ENCODE measurements around the gene PCYT1B. TPM values are rescaled to one million over a fixed set of nuclear protein-coding genes. Genes with fewer than 3 reads are reported as not detected.

PCYT1B gene

DNA sequence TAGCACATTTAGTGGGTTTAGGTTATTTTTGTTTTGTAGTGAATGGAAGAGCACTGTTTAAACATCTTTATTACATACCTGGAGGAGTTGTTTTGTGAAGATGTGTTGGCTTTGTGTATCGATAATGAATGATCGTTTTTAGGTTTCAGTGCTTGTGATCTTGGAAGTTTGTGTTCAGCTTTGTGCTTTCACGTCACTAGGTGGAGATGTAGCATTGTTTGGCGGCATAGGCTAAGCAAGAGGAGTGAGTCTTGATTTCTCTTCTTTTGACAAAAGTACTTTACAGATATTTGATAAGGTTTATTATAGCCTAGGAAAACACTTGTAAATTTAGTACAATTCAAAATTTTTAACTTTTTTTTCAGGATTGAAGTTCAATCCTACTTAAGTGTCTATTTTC lies 131.7 kb downstream of the PCYT1B start:
- Histone ChIP-seq H2BK120ac (ENCODE audit: low read depth, low read length) (no peak overlapping the region), H3K4me3 (ENCODE audit: low read length in 2 of 2) (no peak overlapping the region), H3K4me2 (ENCODE audit: insufficient read depth, low read length, poor library complexity, severe bottlenecking) (no peak overlapping the region), H3K27ac (replicated peaks; ENCODE audit: low read length) (no peak overlapping the region), H3K23ac (ENCODE audit: low read depth, low read length, poor library complexity) (no peak overlapping the region), H3K9me3 (replicated peaks in 1 of 2; ENCODE audit: control insufficient read depth in 2 of 2, insufficient read depth in 1 of 2, low read depth in 1 of 2, low read length in 2 of 2) (no peaks in the 10 kb centered on the region), H3K4ac (ENCODE audit: low read length) (no peak overlapping the region), H2BK12ac (ENCODE audit: low read length) (no peak overlapping the region), H3K18ac (ENCODE audit: low read length) (no peak overlapping the region), H2AFZ (ENCODE audit: low read length) (no peak overlapping the region), H3K4me1 (ENCODE audit: control insufficient read depth in 2 of 2, insufficient read depth in 1 of 2, low read depth in 1 of 2, low read length in 2 of 2) (no peaks in the 10 kb centered on the region), H4K8ac (ENCODE audit: low read depth, low read length) (no peak overlapping the region), H2BK5ac (ENCODE audit: low read length) (no peak overlapping the region), H2BK15ac (ENCODE audit: low read length) (no peak overlapping the region), H3K14ac (ENCODE audit: low read length) (no peak overlapping the region), H3K36me3 (replicated peaks in 1 of 2; ENCODE audit: control insufficient read depth in 2 of 2, insufficient read depth in 2 of 2, low read length in 2 of 2) (peaks cover 0 to 3% of the 10 kb centered on the region in 2 donors), H3K9ac (ENCODE audit: low read depth, low read length, poor library complexity) (no peak overlapping the region), H2AK5ac (ENCODE audit: low read depth, low read length) (no peak overlapping the region), H3K27me3 (ENCODE audit: control insufficient read depth in 3 of 3, insufficient read depth in 3 of 3, low read depth in 1 of 3, low read length in 3 of 3) (no peaks in the 10 kb centered on the region), H3K79me1 (ENCODE audit: low read depth, low read length) (no peaks in the 10 kb centered on the region), H4K91ac (ENCODE audit: low read depth, low read length, poor library complexity) (no peak overlapping the region)
- WGBS, 2 donors (ENCODE audit: extremely low coverage in 2 of 2, insufficient read length in 2 of 2, insufficient replicate concordance in 1 of 2), result no CpG with 5 or more reads among the region's 4 CpGs
- DNase-seq (ENCODE audit: low spot score), result no peak

DNA sequence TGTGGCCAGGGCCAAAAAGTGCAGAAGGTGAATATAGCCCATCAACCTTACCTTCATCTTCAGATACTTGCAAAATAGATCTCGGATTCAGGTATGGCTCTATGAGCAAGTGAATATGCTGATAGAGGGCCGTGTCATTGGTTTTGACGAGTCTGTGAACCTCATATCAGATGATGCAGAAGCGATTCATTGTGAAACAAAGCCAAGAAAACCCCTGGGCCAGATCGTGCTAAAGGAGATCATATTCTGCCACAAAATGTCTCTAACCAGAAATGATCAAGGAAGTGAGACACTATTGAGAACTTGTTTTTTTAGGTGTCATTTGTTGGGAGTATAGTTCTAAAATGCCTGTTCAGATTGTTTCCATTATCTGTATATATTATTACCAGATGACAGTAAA lies 133.7 kb downstream of the PCYT1B start:
- no peak overlapping the region for H2AFZ ChIP-seq (ENCODE audit: low read length)
- no peak overlapping the region for H3K9ac ChIP-seq (ENCODE audit: low read depth, low read length, poor library complexity)
- no peak overlapping the region for H2BK120ac ChIP-seq (ENCODE audit: low read depth, low read length)
- H3K36me3 ChIP-seq (replicated peaks in 1 of 2; ENCODE audit: control insufficient read depth in 2 of 2, insufficient read depth in 2 of 2, low read length in 2 of 2), result no peaks in the 10 kb centered on the region
- no peaks in the 10 kb centered on the region for H3K4me1 ChIP-seq (ENCODE audit: control insufficient read depth in 2 of 2, insufficient read depth in 1 of 2, low read depth in 1 of 2, low read length in 2 of 2)
- H3K4me2 ChIP-seq (ENCODE audit: insufficient read depth, low read length, poor library complexity, severe bottlenecking), result no peak overlapping the region
- no peak overlapping the region for H2BK15ac ChIP-seq (ENCODE audit: low read length)
- H3K4ac ChIP-seq (ENCODE audit: low read length), result no peak overlapping the region
- no peaks in the 10 kb centered on the region for H3K9me3 ChIP-seq (replicated peaks in 1 of 2; ENCODE audit: control insufficient read depth in 2 of 2, insufficient read depth in 1 of 2, low read depth in 1 of 2, low read length in 2 of 2)
- no peak overlapping the region for H4K91ac ChIP-seq (ENCODE audit: low read depth, low read length, poor library complexity)
- no peak overlapping the region for H2BK5ac ChIP-seq (ENCODE audit: low read length)
- DNase-seq (ENCODE audit: low spot score), result no peak
- no peaks in the 10 kb centered on the region for H3K79me1 ChIP-seq (ENCODE audit: low read depth, low read length)
- no peak overlapping the region for H3K14ac ChIP-seq (ENCODE audit: low read length)
- no peak overlapping the region for H3K23ac ChIP-seq (ENCODE audit: low read depth, low read length, poor library complexity)
- H2AK5ac ChIP-seq (ENCODE audit: low read depth, low read length), result no peak overlapping the region
- H3K4me3 ChIP-seq (ENCODE audit: low read length in 2 of 2), result no peak overlapping the region
- H3K27ac ChIP-seq (replicated peaks; ENCODE audit: low read length), result no peak overlapping the region
- no peak overlapping the region for H3K18ac ChIP-seq (ENCODE audit: low read length)
- no peak overlapping the region for H4K8ac ChIP-seq (ENCODE audit: low read depth, low read length)
- H2BK12ac ChIP-seq (ENCODE audit: low read length), result no peak overlapping the region
- H3K27me3 ChIP-seq (ENCODE audit: control insufficient read depth in 3 of 3, insufficient read depth in 3 of 3, low read depth in 1 of 3, low read length in 3 of 3), result no peaks in the 10 kb centered on the region
- WGBS, 2 donors (ENCODE audit: extremely low coverage in 2 of 2, insufficient read length in 2 of 2, insufficient replicate concordance in 1 of 2), result no CpG with 5 or more reads among the region's 5 CpGs

DNA sequence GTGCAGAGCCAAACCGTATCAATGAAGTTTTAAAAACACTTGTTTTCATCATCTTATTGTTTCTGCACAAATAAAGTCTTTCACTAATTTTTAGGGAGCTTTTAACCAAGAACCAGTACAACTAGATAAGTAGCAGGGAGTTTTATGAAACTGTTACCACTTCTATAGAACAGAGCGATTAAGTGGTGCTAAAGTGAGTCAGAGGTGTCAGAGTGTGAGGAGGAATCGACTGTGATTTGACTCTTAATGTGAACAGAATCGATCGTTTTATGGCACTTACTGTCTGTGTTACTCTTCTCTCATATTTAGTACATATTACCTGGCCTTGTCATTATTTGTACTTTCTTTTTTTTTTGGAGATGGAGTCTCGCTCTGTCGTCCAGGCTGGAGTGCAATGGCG lies 138.8 kb downstream of the PCYT1B start:
- no peak overlapping the region for H3K4me3 ChIP-seq (ENCODE audit: low read length in 2 of 2)
- H3K4me1 ChIP-seq (ENCODE audit: control insufficient read depth in 2 of 2, insufficient read depth in 1 of 2, low read depth in 1 of 2, low read length in 2 of 2), result no peaks in the 10 kb centered on the region
- H3K79me1 ChIP-seq (ENCODE audit: low read depth, low read length), result peaks cover 2% of the 10 kb centered on the region
- H3K27me3 ChIP-seq (ENCODE audit: control insufficient read depth in 3 of 3, insufficient read depth in 3 of 3, low read depth in 1 of 3, low read length in 3 of 3), result no peaks in the 10 kb centered on the region
- no peak overlapping the region for H2BK12ac ChIP-seq (ENCODE audit: low read length)
- H3K4me2 ChIP-seq (ENCODE audit: insufficient read depth, low read length, poor library complexity, severe bottlenecking), result no peak overlapping the region
- no peak overlapping the region for H3K27ac ChIP-seq (replicated peaks; ENCODE audit: low read length)
- H4K91ac ChIP-seq (ENCODE audit: low read depth, low read length, poor library complexity), result no peak overlapping the region
- no peak overlapping the region for H2BK15ac ChIP-seq (ENCODE audit: low read length)
- peaks cover 0 to 5% of the 10 kb centered on the region in 2 donors for H3K36me3 ChIP-seq (replicated peaks in 1 of 2; ENCODE audit: control insufficient read depth in 2 of 2, insufficient read depth in 2 of 2, low read length in 2 of 2)
- H2AK5ac ChIP-seq (ENCODE audit: low read depth, low read length), result no peak overlapping the region
- H4K8ac ChIP-seq (ENCODE audit: low read depth, low read length), result no peak overlapping the region
- no peaks in the 10 kb centered on the region for H3K9me3 ChIP-seq (replicated peaks in 1 of 2; ENCODE audit: control insufficient read depth in 2 of 2, insufficient read depth in 1 of 2, low read depth in 1 of 2, low read length in 2 of 2)
- H3K23ac ChIP-seq (ENCODE audit: low read depth, low read length, poor library complexity), result no peak overlapping the region
- no peak overlapping the region for H2AFZ ChIP-seq (ENCODE audit: low read length)
- no peak overlapping the region for H3K18ac ChIP-seq (ENCODE audit: low read length)
- no CpG with 5 or more reads among the region's 8 CpGs for WGBS, 2 donors (ENCODE audit: extremely low coverage in 2 of 2, insufficient read length in 2 of 2, insufficient replicate concordance in 1 of 2)
- no peak overlapping the region for H2BK120ac ChIP-seq (ENCODE audit: low read depth, low read length)
- H2BK5ac ChIP-seq (ENCODE audit: low read length), result no peak overlapping the region
- H3K14ac ChIP-seq (ENCODE audit: low read length), result no peak overlapping the region
- no peak overlapping the region for H3K9ac ChIP-seq (ENCODE audit: low read depth, low read length, poor library complexity)
- no peak overlapping the region for H3K4ac ChIP-seq (ENCODE audit: low read length)
- DNase-seq (ENCODE audit: low spot score), result no peak

Small RNA genes within 50 kb of the gene (small RNA-seq; reads per million reads assigned to genes)
- gene SNRPEP9 (ENCODE audit: insufficient read depth), result not detected
